Measurements from ENCODE around the gene ZKSCAN5.
"Not testable (repeated sequence)": the region's sequence is repeated elsewhere in the genome, so short reads cannot be mapped to it uniquely, and the experiment has no call there.

The ZKSCAN5 gene

GRCh38 chr7:99571768-99572167, 67.3 kb downstream of the ZKSCAN5 start:
- no peak overlapping the region for H3K4me3 ChIP-seq (replicated peaks in 1 of 2; ENCODE audit: low read depth in 2 of 2, low read length in 2 of 2)
- DNase-seq (ENCODE audit: low read depth in 2 of 2), result no peak
- TF ChIP-seq, protein P1, sequence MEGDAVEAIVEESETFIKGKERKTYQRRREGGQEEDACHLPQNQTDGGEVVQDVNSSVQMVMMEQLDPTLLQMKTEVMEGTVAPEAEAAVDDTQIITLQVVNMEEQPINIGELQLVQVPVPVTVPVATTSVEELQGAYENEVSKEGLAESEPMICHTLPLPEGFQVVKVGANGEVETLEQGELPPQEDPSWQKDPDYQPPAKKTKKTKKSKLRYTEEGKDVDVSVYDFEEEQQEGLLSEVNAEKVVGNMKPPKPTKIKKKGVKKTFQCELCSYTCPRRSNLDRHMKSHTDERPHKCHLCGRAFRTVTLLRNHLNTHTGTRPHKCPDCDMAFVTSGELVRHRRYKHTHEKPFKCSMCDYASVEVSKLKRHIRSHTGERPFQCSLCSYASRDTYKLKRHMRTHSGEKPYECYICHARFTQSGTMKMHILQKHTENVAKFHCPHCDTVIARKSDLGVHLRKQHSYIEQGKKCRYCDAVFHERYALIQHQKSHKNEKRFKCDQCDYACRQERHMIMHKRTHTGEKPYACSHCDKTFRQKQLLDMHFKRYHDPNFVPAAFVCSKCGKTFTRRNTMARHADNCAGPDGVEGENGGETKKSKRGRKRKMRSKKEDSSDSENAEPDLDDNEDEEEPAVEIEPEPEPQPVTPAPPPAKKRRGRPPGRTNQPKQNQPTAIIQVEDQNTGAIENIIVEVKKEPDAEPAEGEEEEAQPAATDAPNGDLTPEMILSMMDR (IDR thresholded peaks at IDR 0.05; ENCODE audit: low read depth, low read length), result no peak

DNA sequence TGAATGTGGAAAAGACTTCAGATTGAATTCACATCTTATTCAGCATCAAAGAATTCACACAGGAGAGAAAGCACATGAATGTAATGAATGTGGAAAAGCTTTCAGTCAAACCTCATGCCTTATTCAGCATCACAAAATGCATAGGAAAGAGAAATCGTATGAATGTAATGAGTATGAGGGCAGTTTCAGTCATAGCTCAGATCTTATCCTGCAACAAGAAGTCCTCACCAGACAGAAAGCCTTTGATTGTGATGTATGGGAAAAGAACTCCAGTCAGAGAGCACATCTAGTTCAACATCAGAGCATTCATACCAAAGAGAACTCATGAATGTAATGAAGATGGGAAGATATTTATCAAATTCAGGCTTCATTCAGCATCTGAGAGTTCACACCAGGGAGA, 68.8 kb downstream of the ZKSCAN5 start:
- no peak overlapping the region for H3K4me3 ChIP-seq (replicated peaks in 1 of 2; ENCODE audit: low read depth in 2 of 2, low read length in 2 of 2)
- no peak for DNase-seq (ENCODE audit: low read depth in 2 of 2)
- TF ChIP-seq, protein P1 (IDR thresholded peaks at IDR 0.05; ENCODE audit: low read depth, low read length), result no peak

DNA sequence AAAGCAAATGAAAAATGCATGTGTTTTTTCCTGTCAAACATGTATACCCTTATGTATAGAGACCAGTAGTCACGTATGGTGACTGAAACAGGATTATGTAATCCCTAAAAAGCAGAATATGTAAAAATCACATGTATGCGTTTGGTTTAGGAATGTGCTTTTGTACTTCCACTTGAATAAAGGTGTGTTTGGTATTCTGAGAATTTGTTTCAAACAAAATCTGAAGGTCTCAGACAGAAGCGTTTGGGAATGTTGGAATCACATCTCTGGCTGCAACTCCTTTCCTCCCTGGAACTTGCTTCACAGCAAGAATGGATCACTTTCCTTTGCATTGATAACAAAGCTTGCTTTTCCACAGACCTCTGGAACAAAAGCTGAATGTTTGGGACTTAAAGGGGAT, 71.8 kb downstream of the ZKSCAN5 start:
- TF ChIP-seq, protein P1 (IDR thresholded peaks at IDR 0.05; ENCODE audit: low read depth, low read length), result no peak
- H3K4me3 ChIP-seq (replicated peaks in 1 of 2; ENCODE audit: low read depth in 2 of 2, low read length in 2 of 2), result no peak overlapping the region
- no peak for DNase-seq (ENCODE audit: low read depth in 2 of 2)

DNA sequence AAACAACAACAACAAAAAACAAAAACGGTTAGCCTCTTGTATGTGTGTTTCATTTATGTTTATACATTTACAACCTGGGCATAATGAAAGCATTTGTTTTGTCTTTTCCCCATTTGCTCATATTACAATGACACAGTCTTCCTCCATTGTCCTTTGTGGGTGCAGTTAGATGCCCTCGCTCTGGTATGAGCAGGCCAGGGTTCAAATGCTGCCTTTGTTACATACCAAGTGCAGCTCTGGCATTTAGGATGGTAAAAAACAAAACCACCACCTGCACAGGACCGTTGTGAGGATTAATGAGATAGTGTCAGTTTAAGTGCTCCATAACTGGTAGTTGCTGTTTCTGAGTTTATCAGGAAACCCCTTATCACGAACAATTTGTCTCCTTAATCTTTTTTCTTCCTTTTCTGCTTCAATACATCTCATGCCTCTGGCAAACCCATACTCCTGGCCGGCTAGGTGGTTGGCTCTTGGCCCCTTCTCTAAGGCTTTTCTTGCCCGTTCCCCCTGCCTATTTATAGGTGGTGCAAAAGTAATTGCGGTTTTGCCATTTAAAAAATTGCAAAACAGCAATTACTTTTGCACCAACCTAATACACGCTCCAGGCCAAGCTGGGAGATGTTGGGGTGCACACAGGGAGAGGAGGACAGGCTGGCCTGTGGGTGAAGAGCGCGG, 75.0 kb downstream of the ZKSCAN5 start:
- no peak for DNase-seq (ENCODE audit: low read depth in 2 of 2)
- peak overlapping the region; percentile 53 to 58 for H3K4me3 ChIP-seq (replicated peaks in 1 of 2; ENCODE audit: low read depth in 2 of 2, low read length in 2 of 2)
- TF ChIP-seq, protein P1 (IDR thresholded peaks at IDR 0.05; ENCODE audit: low read depth, low read length), result no peak

DNA sequence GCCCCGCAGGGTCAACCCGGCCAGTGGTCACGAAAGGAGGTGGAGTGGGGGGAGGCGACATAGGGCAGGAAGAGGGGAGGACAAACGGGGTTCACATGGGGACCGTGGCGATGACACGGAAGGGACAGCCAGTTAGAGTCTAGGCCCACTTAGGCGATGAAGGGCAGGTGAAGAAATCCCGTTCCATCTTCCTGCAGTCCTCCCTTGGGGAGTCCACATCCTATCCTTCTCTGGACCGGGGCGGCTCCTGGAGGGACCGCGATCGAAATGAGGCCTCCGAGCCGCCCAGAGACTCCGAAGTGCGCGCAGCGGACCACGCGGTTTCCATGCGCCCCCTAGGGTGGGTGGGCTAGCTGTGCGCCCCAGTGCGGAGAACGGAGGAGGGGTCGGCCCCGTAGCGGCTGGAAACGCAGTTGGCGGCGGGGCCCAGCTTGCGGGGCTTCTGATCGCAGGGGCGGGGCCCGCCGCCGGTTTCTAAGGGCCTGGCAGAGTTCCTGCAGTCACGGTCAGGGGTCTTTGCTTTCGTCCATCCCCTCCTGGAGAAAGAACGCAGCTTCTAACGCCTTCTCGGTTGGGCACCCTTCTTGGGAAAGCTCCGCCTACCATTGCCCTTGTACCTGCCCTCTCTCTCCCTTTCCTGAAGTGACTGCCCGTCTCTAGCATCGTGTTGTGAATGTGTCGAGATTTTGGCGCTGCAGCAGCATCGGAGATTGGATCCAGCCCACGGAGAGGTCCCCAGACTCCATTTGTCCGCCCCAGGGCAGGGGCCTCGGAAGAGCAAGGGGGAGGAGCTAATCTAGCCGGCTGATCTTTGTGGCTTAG, 75.7 kb downstream of the ZKSCAN5 start:
- TF ChIP-seq, protein P1 (IDR thresholded peaks at IDR 0.05; ENCODE audit: low read depth, low read length), result peak; percentile 23
- DNase-seq (ENCODE audit: low read depth in 2 of 2), result peak; percentile 26 to 35
- peak overlapping the region; percentile 53 to 58 for H3K4me3 ChIP-seq (replicated peaks in 1 of 2; ENCODE audit: low read depth in 2 of 2, low read length in 2 of 2)

DNA sequence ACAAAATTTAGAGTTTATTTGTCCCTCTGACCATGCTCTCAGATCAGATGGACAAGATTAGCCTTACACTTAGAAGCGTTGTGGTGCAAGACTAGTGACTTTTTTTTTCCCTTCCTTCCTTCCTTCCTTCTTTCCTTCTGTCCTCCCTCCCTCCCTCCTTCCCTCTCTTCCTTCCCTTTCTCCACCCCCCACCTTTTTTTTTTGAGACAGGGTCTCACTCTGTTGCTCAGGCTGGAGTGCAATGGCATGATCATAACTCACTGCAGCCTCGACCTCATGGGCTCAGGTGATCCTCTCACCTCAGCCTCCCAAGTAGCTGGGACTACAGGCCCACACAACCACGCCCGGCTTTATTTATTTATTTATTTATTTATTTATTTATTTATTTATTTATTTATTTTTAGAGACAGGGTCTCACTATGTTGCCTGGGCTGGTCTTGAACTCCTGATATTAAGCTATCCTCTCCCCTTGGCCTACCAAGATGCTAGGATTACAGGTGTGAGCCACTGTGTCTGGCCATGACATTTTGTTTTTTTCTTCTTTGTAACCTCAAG, 76.4 kb downstream of the ZKSCAN5 start:
- not testable (repeated sequence) for DNase-seq (ENCODE audit: low read depth in 2 of 2)
- H3K4me3 ChIP-seq (replicated peaks in 1 of 2; ENCODE audit: low read depth in 2 of 2, low read length in 2 of 2), result peak overlapping the region; percentile 53 to 58
